ENCODE measurements around the gene SH2D4B.

The SH2D4B gene

GRCh38 chr10:80598084-80598798 is 60.5 kb downstream of the SH2D4B start:
- no peak for DNase-seq

GRCh38 chr10:80598951-80599350 is 61.2 kb downstream of the SH2D4B start:
- no peak for DNase-seq

GRCh38 chr10:80599424-80599847 is 61.7 kb downstream of the SH2D4B start:
- DNase-seq, result no peak

GRCh38 chr10:80600256-80600655 is 62.6 kb downstream of the SH2D4B start:
- no peak for DNase-seq

GRCh38 chr10:80602881-80603280 is 65.2 kb downstream of the SH2D4B start:
- DNase-seq, result no peak

GRCh38 chr10:80603516-80603915 is 65.8 kb downstream of the SH2D4B start:
- DNase-seq, result no peak

GRCh38 chr10:80608706-80609105 is 71.0 kb downstream of the SH2D4B start:
- no peak for DNase-seq

GRCh38 chr10:80609331-80609730 is 71.6 kb downstream of the SH2D4B start:
- no peak for DNase-seq

GRCh38 chr10:80611481-80612185 is 73.9 kb downstream of the SH2D4B start:
- DNase-seq, result no peak

- no peak for DNase-seq
Observed at GRCh38 chr10:80612261-80612660, 74.6 kb downstream of the SH2D4B start.

GRCh38 chr10:80613466-80614170 is 75.9 kb downstream of the SH2D4B start:
- DNase-seq, result no peak

- DNase-seq, result no peak
Observed at GRCh38 chr10:80614576-80615416, 77.1 kb downstream of the SH2D4B start.

- DNase-seq, result no peak
Observed at GRCh38 chr10:80617807-80618206, 80.1 kb downstream of the SH2D4B start.

- no peak for DNase-seq
Observed at GRCh38 chr10:80619036-80619435, 81.3 kb downstream of the SH2D4B start.

- DNase-seq, result no peak
Observed at GRCh38 chr10:80622153-80622552, 84.5 kb downstream of the SH2D4B start.

GRCh38 chr10:80630324-80630723 is 92.6 kb downstream of the SH2D4B start:
- DNase-seq, result no peak

GRCh38 chr10:80632742-80633141 is 95.0 kb downstream of the SH2D4B start:
- DNase-seq, result no peak

GRCh38 chr10:80633383-80633860 is 95.7 kb downstream of the SH2D4B start:
- DNase-seq, result no peak

- no peak for DNase-seq
Observed at GRCh38 chr10:80633910-80634309, 96.2 kb downstream of the SH2D4B start.

GRCh38 chr10:80642661-80643060 is 105.0 kb downstream of the SH2D4B start:
- no peak for DNase-seq

GRCh38 chr10:80646366-80646765 is 108.7 kb downstream of the SH2D4B start:
- no peak for DNase-seq

GRCh38 chr10:80647173-80647833 is 109.6 kb downstream of the SH2D4B start:
- DNase-seq, result no peak
